Epithelial cell of esophagus (primary cell): ENCODE measurements around the gene RIOK2.

Experiments
- DNase-seq: peaks from one replicate; pipeline ENCODE4 v3.0.0; 2010; ENCODE audit warnings: low read depth
- H3K4me3 ChIP-seq: 2 replicates; pipeline ENCODE4 v1.5.1; 2011; ENCODE audit warnings: mild to moderate bottlenecking, low read length, control low read depth
- TF ChIP-seq, protein P1 (sequence below): IDR thresholded peaks from 2 replicates; pipeline ENCODE4 v1.5.1; 2011; ENCODE audit warnings: low read depth, mild to moderate bottlenecking, low read length, control low read depth, inconsistent platforms; ENCODE audit not compliant: insufficient read depth; ENCODE audit errors: missing control alignments

Gene RIOK2

GRCh38 chr5:97151370-97151769, 31.7 kb downstream of the RIOK2 start:
- no peak overlapping the region for H3K4me3 ChIP-seq
- TF ChIP-seq, protein P1, sequence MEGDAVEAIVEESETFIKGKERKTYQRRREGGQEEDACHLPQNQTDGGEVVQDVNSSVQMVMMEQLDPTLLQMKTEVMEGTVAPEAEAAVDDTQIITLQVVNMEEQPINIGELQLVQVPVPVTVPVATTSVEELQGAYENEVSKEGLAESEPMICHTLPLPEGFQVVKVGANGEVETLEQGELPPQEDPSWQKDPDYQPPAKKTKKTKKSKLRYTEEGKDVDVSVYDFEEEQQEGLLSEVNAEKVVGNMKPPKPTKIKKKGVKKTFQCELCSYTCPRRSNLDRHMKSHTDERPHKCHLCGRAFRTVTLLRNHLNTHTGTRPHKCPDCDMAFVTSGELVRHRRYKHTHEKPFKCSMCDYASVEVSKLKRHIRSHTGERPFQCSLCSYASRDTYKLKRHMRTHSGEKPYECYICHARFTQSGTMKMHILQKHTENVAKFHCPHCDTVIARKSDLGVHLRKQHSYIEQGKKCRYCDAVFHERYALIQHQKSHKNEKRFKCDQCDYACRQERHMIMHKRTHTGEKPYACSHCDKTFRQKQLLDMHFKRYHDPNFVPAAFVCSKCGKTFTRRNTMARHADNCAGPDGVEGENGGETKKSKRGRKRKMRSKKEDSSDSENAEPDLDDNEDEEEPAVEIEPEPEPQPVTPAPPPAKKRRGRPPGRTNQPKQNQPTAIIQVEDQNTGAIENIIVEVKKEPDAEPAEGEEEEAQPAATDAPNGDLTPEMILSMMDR: no peak
- DNase-seq: no peak

GRCh38 chr5:97150401-97150800, 32.6 kb downstream of the RIOK2 start:
- no peak overlapping the region for H3K4me3 ChIP-seq
- DNase-seq: no peak
- TF ChIP-seq, protein P1: no peak

DNA sequence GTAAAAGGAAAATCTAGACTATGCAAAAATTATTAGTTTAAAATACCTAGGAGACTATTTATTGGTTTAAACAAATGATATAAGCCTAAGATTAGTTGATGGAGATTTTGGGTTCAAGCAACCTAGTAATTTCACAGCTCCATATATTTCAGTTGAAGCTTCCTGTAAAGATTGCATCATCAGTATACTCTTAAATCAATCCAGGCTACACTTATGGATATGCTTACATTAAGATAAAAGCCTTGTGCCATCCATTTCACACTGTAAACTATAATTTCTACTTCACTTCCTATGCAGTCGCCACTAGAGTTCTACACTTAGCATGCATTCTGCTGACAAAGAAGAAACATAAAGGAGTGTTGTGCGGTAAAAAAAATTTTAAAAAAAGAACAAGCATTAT, 33.3 kb downstream of the RIOK2 start:
- no peak for DNase-seq
- TF ChIP-seq, protein P1: no peak
- H3K4me3 ChIP-seq: no peak overlapping the region

DNA sequence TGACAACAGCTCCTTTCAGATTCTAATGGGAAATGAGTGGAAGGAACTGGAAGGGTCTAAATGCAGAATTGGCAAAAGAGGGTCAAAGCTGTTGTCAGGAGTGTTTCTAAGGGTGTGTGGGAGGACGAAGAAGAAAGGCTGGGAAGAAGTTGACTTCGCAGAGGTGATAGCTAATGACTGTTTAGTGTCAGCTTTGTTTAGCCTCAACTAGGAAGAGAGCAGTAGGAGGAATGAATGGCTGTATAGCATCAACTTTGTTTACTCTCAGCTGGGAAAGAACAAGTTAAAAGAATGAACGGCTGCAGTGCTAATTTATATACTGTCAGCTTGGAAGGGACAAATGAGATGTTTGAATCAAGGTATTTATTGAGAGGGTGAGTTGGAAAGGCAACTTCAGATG, 34.8 kb downstream of the RIOK2 start:
- H3K4me3 ChIP-seq: no peak overlapping the region
- TF ChIP-seq, protein P1: no peak
- no peak for DNase-seq

DNA sequence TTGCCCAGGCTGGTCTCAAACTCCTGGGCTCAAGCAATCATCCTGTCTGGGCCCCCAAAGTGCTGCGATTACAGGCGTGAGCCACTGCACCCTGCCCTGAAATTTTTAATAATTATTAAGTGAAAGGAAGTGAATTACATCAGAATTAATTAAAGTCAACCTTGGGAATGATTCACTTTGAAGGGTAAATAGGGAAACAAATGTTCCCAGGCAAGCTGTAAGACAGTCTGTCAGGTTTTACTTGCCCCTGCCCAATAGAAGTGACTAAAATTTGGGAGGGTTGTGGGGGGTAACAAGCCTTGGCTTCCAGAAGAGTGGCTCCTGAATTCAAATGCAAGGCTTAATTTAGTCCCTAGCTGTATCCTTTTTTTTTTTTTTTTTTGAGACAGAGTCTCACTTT, 39.3 kb downstream of the RIOK2 start:
- no peak overlapping the region for H3K4me3 ChIP-seq
- TF ChIP-seq, protein P1: no peak
- DNase-seq: peak; percentile 18

DNA sequence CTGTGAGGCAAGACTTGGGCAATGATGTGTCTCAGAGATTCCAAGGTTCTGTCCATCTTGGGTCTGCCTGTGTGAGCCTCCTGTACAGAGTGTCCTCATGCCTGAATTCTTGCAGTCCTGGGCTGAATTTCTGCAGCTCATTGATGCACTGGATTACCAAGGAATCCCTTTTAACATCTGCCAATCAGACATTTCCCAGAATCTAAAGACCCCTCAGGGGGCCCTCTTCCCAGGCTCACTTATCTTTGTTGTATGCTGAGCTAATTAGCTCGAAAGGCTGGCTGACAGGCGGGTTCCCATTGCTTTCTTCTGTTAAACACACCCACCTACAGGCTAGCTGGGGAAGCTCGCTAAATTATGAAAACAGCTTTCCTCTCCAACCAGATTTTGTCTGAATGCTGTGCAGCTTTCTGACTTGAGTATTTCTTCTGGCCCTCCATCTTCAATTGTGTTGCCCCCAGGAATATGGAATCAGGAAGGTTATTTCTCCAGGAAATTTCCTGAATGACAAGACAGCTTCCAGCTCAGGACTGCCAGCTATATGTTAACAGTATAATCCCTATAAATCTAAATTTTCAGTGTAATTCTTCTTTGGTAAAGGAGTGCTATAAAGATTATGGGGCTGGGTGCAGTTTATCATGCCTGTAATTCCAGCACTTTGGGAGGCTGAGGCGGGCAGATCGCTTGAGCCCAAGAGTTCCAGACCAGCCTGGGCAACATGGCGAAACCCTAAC, 40.4 kb downstream of the RIOK2 start, which contains the start of gene LIX1:
Gene LIX1 (minus strand): TSS at position 91 of the 734 bp plus-strand sequence. CDS start 35 bp downstream, at position 56.
- TF ChIP-seq, protein P1: peak; percentile 69
- peak; percentile 57 for DNase-seq
- H3K4me3 ChIP-seq: no peak within 1 kb of the TSS

- DNase-seq: no peak
- TF ChIP-seq, protein P1: no peak
- H3K4me3 ChIP-seq: no peak overlapping the region
These were observed 41.5 kb downstream of the RIOK2 start for GRCh38 chr5:97141539-97141938.
